Measurements from ENCODE around the gene CD40.

DNA sequence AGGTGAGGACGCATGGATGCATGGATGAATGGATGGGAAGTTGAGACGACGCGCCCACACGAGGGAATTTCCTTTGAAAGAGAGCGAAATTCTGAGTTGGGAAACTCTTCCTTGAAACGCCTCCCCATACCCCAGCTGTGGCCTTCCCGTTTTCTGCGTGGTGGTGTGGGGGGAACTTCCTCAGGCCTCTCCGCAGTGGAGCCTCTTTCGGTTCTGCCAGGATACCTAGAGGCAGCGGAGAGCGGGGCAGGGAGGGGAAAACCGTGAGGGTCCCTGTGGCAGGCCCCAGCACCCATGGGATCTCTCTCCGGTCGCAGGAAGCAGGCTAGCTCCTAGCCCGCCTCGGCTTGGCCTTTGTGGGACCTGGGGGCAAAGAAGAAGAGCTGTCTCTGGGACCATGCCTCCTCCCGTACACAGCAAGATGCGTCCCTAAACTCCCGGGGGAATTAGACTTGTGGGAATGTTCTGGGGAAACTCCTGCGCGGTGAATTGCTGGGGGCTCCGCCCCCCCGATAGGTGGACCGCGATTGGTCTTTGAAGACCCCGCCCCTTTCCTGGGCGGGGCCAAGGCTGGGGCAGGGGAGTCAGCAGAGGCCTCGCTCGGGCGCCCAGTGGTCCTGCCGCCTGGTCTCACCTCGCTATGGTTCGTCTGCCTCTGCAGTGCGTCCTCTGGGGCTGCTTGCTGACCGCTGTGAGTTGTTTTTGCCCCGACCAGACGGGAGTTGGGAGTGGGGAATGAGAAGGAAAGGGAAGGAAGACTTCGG lies at the start of gene CD40:
- TF ChIP-seq, protein P1, sequence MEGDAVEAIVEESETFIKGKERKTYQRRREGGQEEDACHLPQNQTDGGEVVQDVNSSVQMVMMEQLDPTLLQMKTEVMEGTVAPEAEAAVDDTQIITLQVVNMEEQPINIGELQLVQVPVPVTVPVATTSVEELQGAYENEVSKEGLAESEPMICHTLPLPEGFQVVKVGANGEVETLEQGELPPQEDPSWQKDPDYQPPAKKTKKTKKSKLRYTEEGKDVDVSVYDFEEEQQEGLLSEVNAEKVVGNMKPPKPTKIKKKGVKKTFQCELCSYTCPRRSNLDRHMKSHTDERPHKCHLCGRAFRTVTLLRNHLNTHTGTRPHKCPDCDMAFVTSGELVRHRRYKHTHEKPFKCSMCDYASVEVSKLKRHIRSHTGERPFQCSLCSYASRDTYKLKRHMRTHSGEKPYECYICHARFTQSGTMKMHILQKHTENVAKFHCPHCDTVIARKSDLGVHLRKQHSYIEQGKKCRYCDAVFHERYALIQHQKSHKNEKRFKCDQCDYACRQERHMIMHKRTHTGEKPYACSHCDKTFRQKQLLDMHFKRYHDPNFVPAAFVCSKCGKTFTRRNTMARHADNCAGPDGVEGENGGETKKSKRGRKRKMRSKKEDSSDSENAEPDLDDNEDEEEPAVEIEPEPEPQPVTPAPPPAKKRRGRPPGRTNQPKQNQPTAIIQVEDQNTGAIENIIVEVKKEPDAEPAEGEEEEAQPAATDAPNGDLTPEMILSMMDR (conservative IDR thresholded peaks at IDR 0.05; ENCODE audit: low read depth, low read length), result no peak
- TF ChIP-seq MXI1 (IDR thresholded peaks at IDR 0.05; ENCODE audit: borderline replicate concordance, low read depth, low read length) (no peak), ELK1 (IDR thresholded peaks at IDR 0.05; ENCODE audit: borderline replicate concordance, low read depth, low read length) (no peak), POLR2A (IDR thresholded peaks at IDR 0.05; ENCODE audit: low read depth, low read length) (no peak), SMC3 (IDR thresholded peaks at IDR 0.05; ENCODE audit: low read depth, low read length) (no peak), MAFK (IDR thresholded peaks at IDR 0.05; ENCODE audit: low read depth, low read length) (no peak)
- TF ChIP-seq, protein P2, sequence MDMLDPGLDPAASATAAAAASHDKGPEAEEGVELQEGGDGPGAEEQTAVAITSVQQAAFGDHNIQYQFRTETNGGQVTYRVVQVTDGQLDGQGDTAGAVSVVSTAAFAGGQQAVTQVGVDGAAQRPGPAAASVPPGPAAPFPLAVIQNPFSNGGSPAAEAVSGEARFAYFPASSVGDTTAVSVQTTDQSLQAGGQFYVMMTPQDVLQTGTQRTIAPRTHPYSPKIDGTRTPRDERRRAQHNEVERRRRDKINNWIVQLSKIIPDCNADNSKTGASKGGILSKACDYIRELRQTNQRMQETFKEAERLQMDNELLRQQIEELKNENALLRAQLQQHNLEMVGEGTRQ (IDR thresholded peaks at IDR 0.05; ENCODE audit: low read depth, low read length), result no peak

Data from IMR-90 (cell line).